GM23338 (cell line): ENCODE data around the gene OR2F1. TPM values are rescaled to one million over a fixed set of nuclear protein-coding genes. Genes with fewer than 3 reads are reported as not detected.

Experiments used
- ATAC-seq: fragments of 200-7000 bp; cut with Tn5 transposase; 3 replicates; pipeline ENCODE4 v1.9.1; 2020
- DNase-seq: peaks from one replicate; pipeline ENCODE4 v3.0.0-alpha.2; 2015; ENCODE audit warnings: low spot score
- H2AFZ ChIP-seq: fragments of 200-600 bp; sonication (generic); 2 replicates; pipeline ENCODE4 v1.8.0; 2016; ENCODE audit warnings: antibody characterized with exemption, mild to moderate bottlenecking, moderate library complexity
- H3F3A ChIP-seq: fragments of 200-600 bp; sonication (generic); replicated peaks from 2 replicates; pipeline ENCODE4 v1.8.0; 2017; ENCODE audit warnings: antibody characterized with exemption, mixed run types, low read depth
- H3K27ac ChIP-seq: fragments of 200-600 bp; sonication (generic); 2 replicates; pipeline ENCODE4 v1.6.1; 2016; ENCODE audit warnings: low read depth
- H3K27me3 ChIP-seq: fragments of 200-600 bp; sonication (generic); 2 replicates; pipeline ENCODE4 v1.8.0; 2016; ENCODE audit warnings: mild to moderate bottlenecking, mixed run types, moderate library complexity; ENCODE audit not compliant: insufficient read depth
- H3K36me3 ChIP-seq: fragments of 200-600 bp; sonication (generic); 2 replicates; pipeline ENCODE4 v1.8.0; 2016; ENCODE audit warnings: mild to moderate bottlenecking; ENCODE audit not compliant: insufficient read depth
- H3K4me1 ChIP-seq: fragments of 200-600 bp; sonication (generic); 2 replicates; pipeline ENCODE4 v1.8.0; 2016; ENCODE audit warnings: mild to moderate bottlenecking, moderate library complexity; ENCODE audit not compliant: insufficient read depth
- H3K4me2 ChIP-seq: fragments of 200-600 bp; sonication (generic); 2 replicates; pipeline ENCODE4 v1.7.1; 2017; ENCODE audit warnings: mixed run types
- H3K4me3 ChIP-seq: fragments of 200-600 bp; sonication (generic); 2 replicates; pipeline ENCODE4 v1.6.1; 2016; ENCODE audit warnings: mixed run types
- H3K79me2 ChIP-seq: fragments of 200-600 bp; sonication (generic); replicated peaks from 2 replicates; pipeline ENCODE4 v1.8.0; 2017; ENCODE audit warnings: mild to moderate bottlenecking; ENCODE audit not compliant: insufficient read depth
- H3K9me2 ChIP-seq: fragments of 200-600 bp; sonication (generic); 2 replicates; pipeline ENCODE4 v1.8.0; 2017; ENCODE audit not compliant: insufficient read depth
- H4K20me1 ChIP-seq: fragments of 200-600 bp; sonication (generic); replicated peaks from 2 replicates; pipeline ENCODE4 v1.8.0; 2017; ENCODE audit warnings: mild to moderate bottlenecking; ENCODE audit not compliant: insufficient read depth
- H3K27ac Mint-ChIP-seq: 2 replicates; pipeline ENCODE4 v1.8.0; 2020; ENCODE audit warnings: inconsistent platforms, mild to moderate bottlenecking, moderate library complexity, mixed read lengths
- H3K27me3 Mint-ChIP-seq: 3 replicates; pipeline ENCODE4 v1.8.0; 2022; ENCODE audit warnings: low read depth, mild to moderate bottlenecking, moderate library complexity, mixed read lengths, inconsistent platforms; ENCODE audit not compliant: insufficient read depth, poor library complexity
- H3K36me3 Mint-ChIP-seq: 3 replicates; pipeline ENCODE4 v1.8.0; 2021; ENCODE audit warnings: low read depth, mild to moderate bottlenecking, inconsistent platforms, moderate library complexity, mixed read lengths
- H3K4me1 Mint-ChIP-seq: 3 replicates; pipeline ENCODE4 v1.8.0; 2020; ENCODE audit warnings: mild to moderate bottlenecking, inconsistent platforms, mixed read lengths
- H3K4me3 Mint-ChIP-seq: 3 replicates; pipeline ENCODE4 v1.8.0; 2021; ENCODE audit warnings: moderate library complexity, mild to moderate bottlenecking, inconsistent platforms, mixed read lengths
- H3K9me3 Mint-ChIP-seq: 3 replicates; pipeline ENCODE4 v1.8.0; 2020; ENCODE audit warnings: moderate library complexity, mild to moderate bottlenecking, inconsistent platforms, mixed read lengths
- CREB1 ChIP-seq: fragments of 250-450 bp; sonication (Bioruptor Pico); IDR thresholded peaks from 2 replicates; pipeline ENCODE4 v1.5.0; 2020; ENCODE audit warnings: low read depth, mild to moderate bottlenecking, moderate library complexity
- CTCF ChIP-seq, 2 experiments: fragments of 200-600 bp in 1 of 2; sonication (generic) in 1 of 2; conservative IDR thresholded peaks; 2 replicates each; pipeline versions ENCODE4 v1.5.1 to v1.6.1; 2016 to 2017; ENCODE audit warnings: antibody characterized with exemption in 2 of 2, low read depth in 2 of 2, mild to moderate bottlenecking in 2 of 2, moderate library complexity in 1 of 2
- ETS1 ChIP-seq: IDR thresholded peaks from 2 replicates; pipeline ENCODE4 v1.6.1; 2016; ENCODE audit warnings: antibody characterized with exemption
- EZH2 ChIP-seq: fragments of 200-600 bp; sonication (generic); IDR thresholded peaks from one replicate; pipeline ENCODE4 v1.8.0; 2017; ENCODE audit warnings: antibody characterized with exemption, mild to moderate bottlenecking, low read depth; ENCODE audit not compliant: unreplicated experiment
- EZH2phosphoT487 ChIP-seq: fragments of 200-600 bp; sonication (generic); IDR thresholded peaks from one replicate; pipeline ENCODE4 v1.8.1; 2018; ENCODE audit warnings: antibody characterized with exemption; ENCODE audit not compliant: unreplicated experiment
- JUNB ChIP-seq: IDR thresholded peaks from one replicate; pipeline ENCODE4 v1.6.1; 2016; ENCODE audit warnings: antibody characterized with exemption; ENCODE audit not compliant: unreplicated experiment
- NANOG ChIP-seq: IDR thresholded peaks from 2 replicates; pipeline ENCODE4 v1.6.1; 2016; ENCODE audit warnings: antibody characterized with exemption, borderline replicate concordance
- POLR2AphosphoS5 ChIP-seq: IDR thresholded peaks from 2 replicates; pipeline ENCODE4 v1.6.1; 2016; ENCODE audit warnings: antibody characterized with exemption, low read depth
- REST ChIP-seq: IDR thresholded peaks from one replicate; pipeline ENCODE4 v1.6.1; 2018; ENCODE audit warnings: antibody characterized with exemption; ENCODE audit not compliant: unreplicated experiment
- STAT1 ChIP-seq: IDR thresholded peaks from one replicate; pipeline ENCODE4 v1.6.1; 2016; ENCODE audit warnings: antibody characterized with exemption; ENCODE audit not compliant: unreplicated experiment
- ZNF114 ChIP-seq: fragments of 250-450 bp; sonication (Bioruptor Pico); IDR thresholded peaks from 2 replicates; pipeline ENCODE4 v1.5.0; 2020; ENCODE audit warnings: mild to moderate bottlenecking, moderate library complexity
- ZNF331 ChIP-seq: fragments of 250-450 bp; sonication (Bioruptor Pico); IDR thresholded peaks from 2 replicates; pipeline ENCODE4 v1.5.0; 2020; ENCODE audit warnings: low read depth, mild to moderate bottlenecking, moderate library complexity
- ZNF462 ChIP-seq: fragments of 250-450 bp; sonication (Bioruptor Pico); IDR thresholded peaks from 2 replicates; pipeline ENCODE4 v1.5.0; 2020; ENCODE audit warnings: mild to moderate bottlenecking, moderate library complexity
- polyA plus RNA-seq: library from polyadenylated mRNA; unstranded; fragments of >200 nt; fragmentation: Nextera tagmentation; extraction: Ambion mirVana; gene quantifications from 2 replicates; pipeline ENCODE4 v1.2.1, GENCODE V29; 2016
- total RNA-seq: library from RNA; depleted of rRNA; stranded (reverse); fragments of >200 nt; shearing (Covaris generic); gene quantifications from 2 replicates; pipeline ENCODE4 v1.2.3, GENCODE V29; 2014

Gene OR2F1
- total and polyA plus RNA-seq, 2 experiments from 2014 or later, result not detected

- H3K4me3 ChIP-seq, result no peak overlapping the region
- no peak for TF ChIP-seq STAT1
- TF ChIP-seq EZH2, result no peak
- TF ChIP-seq JUNB, result no peak
- TF ChIP-seq EZH2phosphoT487, result no peak
- TF ChIP-seq ZNF331 (CRISPR knock-in tag), result no peak
- no peak for TF ChIP-seq NANOG
- no peak for TF ChIP-seq POLR2AphosphoS5
- TF ChIP-seq CTCF (conservative IDR thresholded peaks at IDR 0.05; ENCODE audit: low read depth in 2 of 2), result no peak
- TF ChIP-seq REST, result no peak
- TF ChIP-seq ZNF114, result no peak
- no peak for TF ChIP-seq ZNF462
- no peak for TF ChIP-seq CREB1
- TF ChIP-seq ETS1, result no peak
- H3K27ac ChIP-seq, result no peak overlapping the region
- no peak overlapping the region for H3K27ac Mint-ChIP-seq
- no peak for ATAC-seq
- no peaks in the 10 kb centered on the region for H3F3A ChIP-seq
- H3K36me3 ChIP-seq, result no peaks in the 10 kb centered on the region
- H3K27me3 Mint-ChIP-seq, result no peaks in the 10 kb centered on the region
- no peak overlapping the region for H2AFZ ChIP-seq
- no peaks in the 10 kb centered on the region for H3K4me1 Mint-ChIP-seq
- H3K9me3 Mint-ChIP-seq, result no peaks in the 10 kb centered on the region
- no peak overlapping the region for H3K4me3 Mint-ChIP-seq
- no peaks in the 10 kb centered on the region for H3K79me2 ChIP-seq
- no peaks in the 10 kb centered on the region for H3K36me3 Mint-ChIP-seq
- H3K4me1 ChIP-seq, result no peaks in the 10 kb centered on the region
- no peak for DNase-seq
- no peaks in the 10 kb centered on the region for H3K27me3 ChIP-seq
- H3K4me2 ChIP-seq, result no peak overlapping the region
- no peaks in the 10 kb centered on the region for H4K20me1 ChIP-seq
- H3K9me2 ChIP-seq, result no peaks in the 10 kb centered on the region
Measured at GRCh38 chr7:143929224-143929920, 25.3 kb upstream of the OR2F1 start.
